HEK293T (cell line): ENCODE data around the gene MORC4.

Experiments used
- BHLHE40 ChIP-seq: fragments of 450-650 bp; IDR thresholded peaks from 2 replicates; pipeline ENCODE4 v1.6.1; 2016; ENCODE audit warnings: mild to moderate bottlenecking, moderate library complexity, borderline replicate concordance
- CTBP1 ChIP-seq: fragments of 450-650 bp; IDR thresholded peaks from 2 replicates; pipeline ENCODE4 v1.6.1; 2016; ENCODE audit warnings: borderline replicate concordance
- ELF4 ChIP-seq: fragments of 450-650 bp; IDR thresholded peaks from 2 replicates; pipeline ENCODE4 v1.6.1; 2017; ENCODE audit warnings: antibody characterized with exemption
- FOXA1 ChIP-seq: fragments of 450-650 bp; IDR thresholded peaks from 2 replicates; pipeline ENCODE4 v1.6.1; 2016; ENCODE audit warnings: mild to moderate bottlenecking
- TARDBP ChIP-seq: fragments of 450-650 bp; IDR thresholded peaks from 2 replicates; pipeline ENCODE4 v1.6.1; 2016
- ZNF384 ChIP-seq: fragments of 450-650 bp; IDR thresholded peaks from 2 replicates; pipeline ENCODE4 v1.6.1; 2016

- TF ChIP-seq BHLHE40 (no peak), CTBP1 (no peak), TARDBP (no peak), FOXA1 (no peak), ZNF384 (no peak), ELF4 (no peak)
Observed at GRCh38 chrX:106995678-106996077, 4.3 kb downstream of the MORC4 start.
